Smooth muscle cell (in vitro differentiated cells): ENCODE results near the gene ZNF469. TPM values are rescaled to one million over a fixed set of nuclear protein-coding genes. Genes with fewer than 3 reads are reported as not detected.

Experiments used
- DNase-seq: peaks from one replicate; lab custom pipeline; 2025; ENCODE audit not compliant: unreplicated experiment; lab: John Stamatoyannopoulos, UW
- H2AFZ ChIP-seq: fragments of 200-600 bp; sonication (generic); 2 replicates; pipeline ENCODE4 v1.6.0; 2016; ENCODE audit warnings: antibody characterized with exemption, low read depth, mild to moderate bottlenecking
- H3F3A ChIP-seq: fragments of 200-600 bp; sonication (generic); 2 replicates; pipeline ENCODE4 v1.6.0; 2017; ENCODE audit warnings: antibody characterized with exemption, low read depth
- H3K27ac ChIP-seq: fragments of 200-600 bp; sonication (generic); 2 replicates; pipeline ENCODE4 v1.5.1; 2016; ENCODE audit warnings: low read depth, mild to moderate bottlenecking
- H3K27me3 ChIP-seq: fragments of 200-600 bp; sonication (generic); 2 replicates; pipeline ENCODE4 v1.6.1; 2016; ENCODE audit warnings: low read depth, mild to moderate bottlenecking
- H3K36me3 ChIP-seq: fragments of 200-600 bp; sonication (generic); 2 replicates; pipeline ENCODE4 v1.5.1; 2016; ENCODE audit warnings: low read depth
- H3K4me1 ChIP-seq: fragments of 200-600 bp; sonication (generic); 2 replicates; pipeline ENCODE4 v1.5.1; 2016; ENCODE audit warnings: low read depth
- H3K4me2 ChIP-seq: fragments of 200-600 bp; sonication (generic); 2 replicates; pipeline ENCODE4 v1.6.0; 2016; ENCODE audit warnings: mild to moderate bottlenecking
- H3K4me3 ChIP-seq: fragments of 200-600 bp; sonication (generic); 2 replicates; pipeline ENCODE4 v1.5.1; 2016; ENCODE audit warnings: mild to moderate bottlenecking
- H3K79me2 ChIP-seq: fragments of 200-600 bp; sonication (generic); 2 replicates; pipeline ENCODE4 v1.6.0; 2016; ENCODE audit warnings: low read depth, mild to moderate bottlenecking
- H3K9ac ChIP-seq: fragments of 200-600 bp; sonication (generic); 2 replicates; pipeline ENCODE4 v1.6.0; 2016; ENCODE audit warnings: low read depth
- H3K9me3 ChIP-seq: fragments of 200-600 bp; sonication (generic); replicated peaks from 2 replicates; pipeline ENCODE4 v1.5.1; 2016; ENCODE audit warnings: low read depth
- H4K20me1 ChIP-seq: fragments of 200-600 bp; sonication (generic); 2 replicates; pipeline ENCODE4 v1.6.0; 2016; ENCODE audit warnings: low read depth
- CTCF ChIP-seq: fragments of 200-600 bp; sonication (generic); IDR thresholded peaks from 2 replicates; pipeline ENCODE4 v1.5.1; 2017; ENCODE audit warnings: borderline replicate concordance, mild to moderate bottlenecking, antibody characterized with exemption; ENCODE audit not compliant: insufficient read depth, poor library complexity, severe bottlenecking
- WGBS: methylation state at CpG from one replicate; pipeline ENCODE4 v1.1.7; 2016; ENCODE audit warnings: low lambda C conversion rate; 5-methylcytosine and 5-hydroxymethylcytosine counted together
- polyA plus RNA-seq: library from polyadenylated mRNA; unstranded; fragments of >200 nt; fragmentation: Nextera tagmentation; extraction: Ambion mirVana; gene quantifications from 2 replicates; pipeline ENCODE4 v1.2.1, GENCODE V29; 2016
- total RNA-seq: library from RNA; depleted of rRNA; stranded (reverse); fragments of >200 nt; gene quantifications from 2 replicates; pipeline ENCODE4 v1.2.3, GENCODE V29; 2014

ZNF469 gene
- total and polyA plus RNA-seq, 2 experiments from 2014 or later, result 5.0 to 6.2 TPM

GRCh38 chr16:88363239-88363891 lies 19.4 kb upstream of the ZNF469 start:
- H4K20me1 ChIP-seq, result no peaks in the 10 kb centered on the region
- 38% methylated on average over 2 of the region's 2 CpGs for WGBS
- H3K4me1 ChIP-seq, result no peaks in the 10 kb centered on the region

DNA sequence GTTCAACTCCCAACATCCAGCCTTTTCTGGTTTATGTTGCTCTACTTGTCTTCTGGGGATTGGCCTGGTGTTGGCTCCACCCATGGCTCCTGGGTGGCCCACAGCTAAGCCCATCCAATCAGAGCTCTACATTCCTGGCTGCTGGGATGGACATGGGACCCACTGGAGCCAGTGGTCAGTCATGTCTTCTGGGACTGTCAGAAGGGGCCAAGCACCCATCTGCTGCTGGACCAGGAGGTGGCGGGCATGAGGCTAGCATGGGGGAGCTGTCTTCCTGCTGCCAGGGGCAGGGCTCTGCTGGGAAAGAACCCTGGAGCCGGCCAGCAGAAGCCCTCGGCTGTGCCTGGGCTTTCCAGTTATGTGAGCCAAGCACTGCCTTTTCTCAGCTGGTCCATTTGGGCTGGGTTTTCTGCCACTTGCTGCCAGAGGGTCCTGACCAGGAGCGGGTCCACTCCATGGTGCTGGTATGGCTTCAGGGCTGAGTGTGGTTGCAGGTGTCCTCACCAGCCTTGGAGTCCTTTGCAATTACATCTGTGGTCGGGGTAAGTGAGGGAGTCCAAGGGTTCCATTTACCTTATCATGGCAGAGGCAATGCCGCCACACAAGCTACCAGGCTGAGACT lies 17.4 kb upstream of the ZNF469 start:
- no peak overlapping the region for H2AFZ ChIP-seq
- no peaks in the 10 kb centered on the region for H3K9me3 ChIP-seq
- H3K36me3 ChIP-seq, result no peaks in the 10 kb centered on the region
- no peaks in the 10 kb centered on the region for H3K79me2 ChIP-seq
- no peak overlapping the region for H3K27ac ChIP-seq
- no peaks in the 10 kb centered on the region for H4K20me1 ChIP-seq
- no peak overlapping the region for H3K4me2 ChIP-seq
- no peak overlapping the region for H3K9ac ChIP-seq
- no peaks in the 10 kb centered on the region for H3F3A ChIP-seq
- no peak for DNase-seq
- 85% methylated on average over 6 of the region's 6 CpGs for WGBS
- no peaks in the 10 kb centered on the region for H3K27me3 ChIP-seq
- H3K4me3 ChIP-seq, result no peak overlapping the region
- TF ChIP-seq CTCF, result no peak
- H3K4me1 ChIP-seq, result no peaks in the 10 kb centered on the region

More at GRCh38 chr16:88363239-88363891, 19.4 kb upstream of the ZNF469 start:
- H3K79me2 ChIP-seq, result no peaks in the 10 kb centered on the region
- no peak overlapping the region for H3K4me3 ChIP-seq
- no peak for TF ChIP-seq CTCF
- H2AFZ ChIP-seq, result no peak overlapping the region
- H3K27ac ChIP-seq, result no peak overlapping the region
- H3K27me3 ChIP-seq, result no peaks in the 10 kb centered on the region
- H3F3A ChIP-seq, result no peaks in the 10 kb centered on the region
- no peaks in the 10 kb centered on the region for H3K36me3 ChIP-seq
- no peak overlapping the region for H3K4me2 ChIP-seq
- no peak overlapping the region for H3K9ac ChIP-seq
- no peaks in the 10 kb centered on the region for H3K9me3 ChIP-seq
- DNase-seq, result no peak

- TF ChIP-seq CTCF, result no peak
- Histone ChIP-seq H3K27ac (no peak overlapping the region), H3K4me3 (no peak overlapping the region), H4K20me1 (no peaks in the 10 kb centered on the region), H3F3A (no peaks in the 10 kb centered on the region), H3K36me3 (no peaks in the 10 kb centered on the region), H3K79me2 (no peaks in the 10 kb centered on the region), H3K9me3 (no peaks in the 10 kb centered on the region), H3K4me1 (no peaks in the 10 kb centered on the region), H3K4me2 (no peak overlapping the region), H3K27me3 (no peaks in the 10 kb centered on the region), H3K9ac (no peak overlapping the region), H2AFZ (no peak overlapping the region)
- DNase-seq, result no peak
- 69% methylated on average over 4 of the region's 4 CpGs for WGBS
Measured at GRCh38 chr16:88366032-88366703, 16.6 kb upstream of the ZNF469 start.

- Histone ChIP-seq H3K9ac (no peak overlapping the region), H3K27ac (no peak overlapping the region), H3K4me3 (no peak overlapping the region), H3K9me3 (no peaks in the 10 kb centered on the region), H3K4me2 (no peak overlapping the region), H3K4me1 (no peaks in the 10 kb centered on the region), H3K79me2 (no peaks in the 10 kb centered on the region), H3K27me3 (no peaks in the 10 kb centered on the region), H2AFZ (no peak overlapping the region), H3F3A (no peaks in the 10 kb centered on the region), H3K36me3 (no peaks in the 10 kb centered on the region), H4K20me1 (no peaks in the 10 kb centered on the region)
- DNase-seq, result no peak
- TF ChIP-seq CTCF, result no peak
- 91% methylated on average over 4 of the region's 4 CpGs for WGBS
Measured at GRCh38 chr16:88366704-88367047, 16.1 kb upstream of the ZNF469 start.
